Mesenchymal stem cell (in vitro differentiated cells and primary cell): Measurements from ENCODE around the gene BABAM2.

Experiments
- DNase-seq: peaks from one replicate; pipeline ENCODE4 v3.0.0-alpha.2; 2013
- H2AFZ ChIP-seq: one replicate; pipeline ENCODE4 v1.6.1; 2013; ENCODE audit warnings: low read depth, mild to moderate bottlenecking, control low read depth, inconsistent platforms, low read length, moderate library complexity
- H2AK5ac ChIP-seq: 2 replicates; pipeline ENCODE4 v1.6.1; 2013; ENCODE audit warnings: low read length, moderate library complexity, mild to moderate bottlenecking, inconsistent platforms; ENCODE audit not compliant: severe bottlenecking
- H2BK120ac ChIP-seq: one replicate; pipeline ENCODE4 v1.6.1; 2013; ENCODE audit warnings: low read depth, mild to moderate bottlenecking, inconsistent platforms, low read length, moderate library complexity
- H2BK12ac ChIP-seq, 2 experiments: one replicate each; pipeline ENCODE4 v1.6.1; 2013; ENCODE audit warnings: inconsistent platforms in 2 of 2, low read length in 2 of 2, mild to moderate bottlenecking in 2 of 2, moderate library complexity in 2 of 2, control low read depth in 1 of 2
- H2BK15ac ChIP-seq: one replicate; pipeline ENCODE4 v1.6.1; 2013; ENCODE audit warnings: mild to moderate bottlenecking, low read depth, inconsistent platforms; ENCODE audit not compliant: poor library complexity, severe bottlenecking
- H2BK5ac ChIP-seq: 2 replicates; pipeline ENCODE4 v1.6.1; 2013; ENCODE audit warnings: low read depth, mild to moderate bottlenecking, low read length, control low read depth, inconsistent platforms; ENCODE audit not compliant: poor library complexity, severe bottlenecking
- H3K14ac ChIP-seq, 2 experiments: one replicate each; pipeline ENCODE4 v1.6.1; 2013; ENCODE audit warnings: inconsistent platforms in 2 of 2, low read length in 2 of 2, control low read depth in 1 of 2, mild to moderate bottlenecking in 1 of 2, moderate library complexity in 1 of 2
- H3K18ac ChIP-seq, 2 experiments: one replicate each; pipeline ENCODE4 v1.6.1; 2013; ENCODE audit warnings: inconsistent platforms in 2 of 2, low read length in 2 of 2, control low read depth in 1 of 2, low read depth in 1 of 2, mild to moderate bottlenecking in 1 of 2
- H3K23ac ChIP-seq, 2 experiments: one replicate each; pipeline ENCODE4 v1.6.1; 2013; ENCODE audit warnings: inconsistent platforms in 2 of 2, low read length in 2 of 2, mild to moderate bottlenecking in 2 of 2, moderate library complexity in 2 of 2, control low read depth in 1 of 2
- H3K27ac ChIP-seq: 2 replicates; pipeline ENCODE4 v1.5.1; 2013; ENCODE audit warnings: mild to moderate bottlenecking, moderate library complexity, low read length, control low read depth, inconsistent platforms; ENCODE audit not compliant: poor library complexity, severe bottlenecking
- H3K27me3 ChIP-seq, 2 experiments: 2 replicates each; pipeline versions ENCODE4 v1.6.1 to v1.7.0; 2013; ENCODE audit warnings: low read length in 2 of 2, mild to moderate bottlenecking in 2 of 2, moderate library complexity in 2 of 2, control low read depth in 1 of 2, inconsistent platforms in 1 of 2; ENCODE audit not compliant: control insufficient read depth in 1 of 2, insufficient read depth in 1 of 2
- H3K36me3 ChIP-seq, 2 experiments: 2 replicates each; pipeline versions ENCODE4 v1.6.1 to v1.7.0; 2013; ENCODE audit warnings: low read length in 2 of 2, control low read depth in 1 of 2, inconsistent platforms in 1 of 2, low read depth in 1 of 2, mild to moderate bottlenecking in 1 of 2; ENCODE audit not compliant: insufficient read depth in 2 of 2, control insufficient read depth in 1 of 2
- H3K4ac ChIP-seq, 2 experiments: one replicate each; pipeline ENCODE4 v1.6.1; 2013; ENCODE audit warnings: inconsistent platforms in 2 of 2, low read length in 2 of 2, mild to moderate bottlenecking in 2 of 2, moderate library complexity in 2 of 2, control low read depth in 1 of 2, low read depth in 1 of 2
- H3K4me1 ChIP-seq: 2 replicates; pipeline ENCODE4 v1.6.1; 2013; ENCODE audit warnings: low read depth, low read length, control low read depth; ENCODE audit not compliant: control insufficient read depth, insufficient read depth
- H3K4me2 ChIP-seq: 2 replicates; pipeline ENCODE4 v1.6.1; 2013; ENCODE audit warnings: low read length, mild to moderate bottlenecking, inconsistent platforms; ENCODE audit not compliant: poor library complexity, severe bottlenecking
- H3K4me3 ChIP-seq, 2 experiments: 2 replicates each; pipeline versions ENCODE4 v1.5.1 to v1.7.0; 2013; ENCODE audit warnings: low read length in 2 of 2, mild to moderate bottlenecking in 2 of 2, control low read depth in 1 of 2, low read depth in 1 of 2; ENCODE audit not compliant: insufficient read depth in 1 of 2
- H3K79me1 ChIP-seq: replicated peaks from 2 replicates; pipeline ENCODE4 v1.6.1; 2013; ENCODE audit warnings: mild to moderate bottlenecking, control low read depth, low read length, inconsistent platforms; ENCODE audit not compliant: poor library complexity, severe bottlenecking
- H3K9ac ChIP-seq: 2 replicates; pipeline ENCODE4 v1.7.0; 2013; ENCODE audit warnings: mild to moderate bottlenecking, low read length, moderate library complexity
- H3K9me3 ChIP-seq: 2 replicates; pipeline ENCODE4 v1.7.0; 2013; ENCODE audit warnings: mild to moderate bottlenecking, low read length; ENCODE audit not compliant: control insufficient read depth
- H4K8ac ChIP-seq: one replicate; pipeline ENCODE4 v1.6.1; 2013; ENCODE audit warnings: inconsistent platforms, mild to moderate bottlenecking, low read length, moderate library complexity
- H4K91ac ChIP-seq: one replicate; pipeline ENCODE4 v1.6.1; 2013; ENCODE audit warnings: mild to moderate bottlenecking, low read length, inconsistent platforms
- WGBS: methylation state at CpG from one replicate; pipeline ENCODE4 v1.1.7; 2013; ENCODE audit warnings: mixed read lengths; 5-methylcytosine and 5-hydroxymethylcytosine counted together

Gene BABAM2

DNA sequence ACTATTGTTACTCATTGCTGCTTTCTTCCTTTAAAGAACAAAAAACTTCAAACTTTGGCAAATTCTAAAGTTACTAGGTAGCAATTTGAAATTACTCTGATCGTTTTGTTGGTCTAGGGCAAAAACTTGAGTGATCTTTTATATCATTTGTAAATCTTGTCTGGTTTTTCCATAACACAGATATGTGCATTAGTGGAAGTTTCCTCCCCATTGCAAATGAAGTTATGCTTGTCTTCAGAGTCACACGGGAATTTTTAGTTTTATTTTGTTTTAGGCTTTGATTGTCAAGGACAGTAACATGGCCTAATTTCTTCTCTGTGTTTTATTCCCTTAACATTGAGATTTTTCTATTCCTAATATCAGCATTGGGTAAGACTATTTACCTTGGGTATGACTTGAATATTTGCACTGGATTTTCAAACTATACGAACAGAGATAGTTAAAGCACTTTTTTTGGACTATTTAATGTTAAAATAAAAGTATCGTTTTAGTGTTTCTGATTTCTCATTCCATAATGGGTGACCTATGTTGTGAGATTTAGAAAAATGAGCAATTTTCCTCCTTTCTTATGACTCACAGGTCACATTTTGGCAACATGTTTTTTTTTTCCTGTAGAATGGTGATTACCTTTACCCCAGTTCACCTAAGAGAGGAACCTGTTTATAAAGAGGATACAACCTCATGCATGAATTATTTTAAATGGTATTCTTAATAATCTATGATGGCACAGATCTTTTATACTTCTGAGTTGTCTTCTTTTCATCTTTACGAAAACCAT lies 65.0 kb downstream of the BABAM2 start:
- H3K14ac ChIP-seq: no peak overlapping the region
- WGBS: 81% methylated on average over 3 of the region's 5 CpGs
- H3K9ac ChIP-seq: peak overlapping the region; percentile 80

DNA sequence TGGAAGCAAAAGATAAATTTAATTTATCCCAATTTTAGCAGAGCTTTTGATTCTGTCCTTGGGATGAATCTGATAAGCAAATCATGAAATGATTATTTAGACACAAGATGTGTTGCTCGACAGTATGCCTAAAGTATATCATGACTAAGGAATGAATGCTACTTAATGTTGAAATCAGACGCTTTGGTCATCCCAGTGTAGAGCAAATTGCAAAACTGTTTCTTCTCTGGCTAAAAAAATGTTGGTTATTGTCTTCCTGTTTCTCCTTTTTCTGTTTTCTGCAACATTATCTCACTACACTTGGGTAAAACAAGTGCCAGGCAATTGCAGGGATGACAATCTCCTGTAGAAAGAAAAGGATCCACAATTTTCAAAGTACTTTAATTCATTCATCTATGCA lies 66.4 kb downstream of the BABAM2 start:
- peak; percentile 78 for DNase-seq
- no peak overlapping the region for H2BK5ac ChIP-seq
- no peaks in the 10 kb centered on the region for H3K27me3 ChIP-seq
- peak overlapping the region; percentile 80 for H3K9ac ChIP-seq
- H3K23ac ChIP-seq: no peak overlapping the region
- H3K4me3 ChIP-seq: no peak overlapping the region
- no peak overlapping the region for H3K4me2 ChIP-seq
- peaks cover 4% of the 10 kb centered on the region for H3K4me1 ChIP-seq
- no peak overlapping the region for H4K8ac ChIP-seq
- no peak overlapping the region for H2BK15ac ChIP-seq
- no peak overlapping the region for H4K91ac ChIP-seq
- H3K9me3 ChIP-seq: peaks cover 1% of the 10 kb centered on the region
- no peak overlapping the region for H2AFZ ChIP-seq
- no peak overlapping the region for H2AK5ac ChIP-seq
- no peak overlapping the region for H2BK120ac ChIP-seq
- H3K27ac ChIP-seq: no peak overlapping the region
- no peak overlapping the region for H3K18ac ChIP-seq
- H3K36me3 ChIP-seq: no peaks in the 10 kb centered on the region
- no peak overlapping the region for H3K4ac ChIP-seq
- 39% methylated on average over 2 of the region's 2 CpGs for WGBS
- H3K79me1 ChIP-seq: peaks cover 15% of the 10 kb centered on the region
- H3K14ac ChIP-seq: no peak overlapping the region
- H2BK12ac ChIP-seq: no peak overlapping the region

More for the DNA sequence above, 65.0 kb downstream of the BABAM2 start:
- Histone ChIP-seq H3K4ac (no peak overlapping the region), H4K8ac (no peak overlapping the region), H2BK12ac (no peak overlapping the region), H3K79me1 (peaks cover 15% of the 10 kb centered on the region), H3K4me2 (no peak overlapping the region), H3K9me3 (peaks cover 3% of the 10 kb centered on the region), H2AFZ (no peak overlapping the region), H4K91ac (no peak overlapping the region), H2BK5ac (no peak overlapping the region), H3K36me3 (no peaks in the 10 kb centered on the region), H3K27me3 (no peaks in the 10 kb centered on the region), H3K23ac (no peak overlapping the region), H3K4me3 (no peak overlapping the region), H3K27ac (peak overlapping the region; percentile 90), H3K18ac (peak overlapping the region in 1 of 2 experiments; percentile 43), H3K4me1 (peaks cover 4% of the 10 kb centered on the region), H2AK5ac (no peak overlapping the region), H2BK120ac (no peak overlapping the region), H2BK15ac (no peak overlapping the region)
- no peak for DNase-seq

DNA sequence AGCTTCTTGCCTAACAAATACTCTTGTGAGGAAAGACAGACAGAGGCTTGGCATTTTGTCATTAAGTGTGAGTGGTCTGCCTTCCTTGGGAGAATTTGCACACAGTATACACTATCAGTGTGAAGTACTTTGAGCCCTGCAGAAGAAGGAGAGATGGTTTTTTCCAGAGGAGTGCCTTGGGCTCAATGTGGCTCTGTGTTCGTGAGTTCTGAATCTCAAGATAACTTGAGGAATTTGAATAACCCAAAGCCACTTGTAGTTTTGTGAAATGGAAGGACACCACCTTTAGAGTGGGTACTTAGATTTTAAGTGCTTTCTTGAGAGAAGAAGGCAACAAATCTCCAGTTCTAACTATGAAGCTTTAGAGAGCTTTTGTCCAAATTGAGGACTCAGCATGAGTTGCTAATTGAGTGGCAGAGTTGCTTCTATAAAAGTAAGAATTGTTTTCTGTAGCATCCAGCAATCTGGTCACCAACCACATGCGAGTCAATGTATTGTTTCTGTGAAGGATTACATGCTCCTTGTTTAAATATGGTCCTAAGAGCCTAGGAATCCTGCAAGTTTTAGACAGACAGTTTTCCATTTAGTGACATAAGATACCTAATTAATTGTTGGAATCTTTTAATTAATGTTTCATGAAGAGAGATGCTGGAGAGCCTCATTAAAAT lies 68.3 kb downstream of the BABAM2 start:
- 65% methylated on average over 2 of the region's 2 CpGs for WGBS

DNA sequence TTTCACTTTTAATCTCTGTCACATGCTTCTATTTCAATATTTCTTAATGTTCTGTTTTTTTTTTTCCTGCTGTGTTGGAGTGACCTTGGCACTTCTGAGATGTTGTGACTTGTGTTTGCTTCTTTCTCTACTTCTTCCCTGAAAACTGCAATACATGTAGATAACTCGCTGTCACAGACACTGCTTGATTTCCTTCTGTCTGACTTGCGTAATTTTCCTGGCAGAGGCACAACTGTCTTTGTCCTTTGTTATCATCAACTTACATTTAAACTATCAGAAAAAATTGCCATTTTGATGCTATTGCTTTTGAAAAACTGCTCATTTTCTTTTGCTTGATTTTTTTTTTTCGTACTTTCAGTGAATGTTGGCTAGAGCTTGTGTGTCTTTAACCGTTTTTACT lies 69.0 kb downstream of the BABAM2 start:
- no peaks in the 10 kb centered on the region for H3K27me3 ChIP-seq
- H3K27ac ChIP-seq: peak overlapping the region; percentile 59
- no peaks in the 10 kb centered on the region for H3K9me3 ChIP-seq
- H3K4me3 ChIP-seq: peak overlapping the region in 1 of 2 experiments; percentile 35
- no peaks in the 10 kb centered on the region for H3K36me3 ChIP-seq
- H2AFZ ChIP-seq: no peak overlapping the region
- peaks cover 2% of the 10 kb centered on the region for H3K4me1 ChIP-seq
- H2BK120ac ChIP-seq: no peak overlapping the region
- H3K79me1 ChIP-seq: peaks cover 19% of the 10 kb centered on the region
- no peak overlapping the region for H4K8ac ChIP-seq
- no peak overlapping the region for H2BK12ac ChIP-seq
- H3K23ac ChIP-seq: no peak overlapping the region
- H3K4ac ChIP-seq: no peak overlapping the region
- DNase-seq: peak; percentile 58
- H3K4me2 ChIP-seq: no peak overlapping the region
- H4K91ac ChIP-seq: no peak overlapping the region
- no peak overlapping the region for H2AK5ac ChIP-seq
- 49% methylated on average over 3 of the region's 4 CpGs for WGBS
- H3K14ac ChIP-seq: no peak overlapping the region
- H2BK15ac ChIP-seq: no peak overlapping the region
- peak overlapping the region; percentile 57 for H2BK5ac ChIP-seq
- no peak overlapping the region for H3K18ac ChIP-seq
- peak overlapping the region; percentile 91 for H3K9ac ChIP-seq

More for the DNA sequence above, 68.3 kb downstream of the BABAM2 start:
- peak overlapping the region; percentile 88 for H2AK5ac ChIP-seq
- no peak overlapping the region for H2AFZ ChIP-seq
- H3K79me1 ChIP-seq: peaks cover 14% of the 10 kb centered on the region
- no peak overlapping the region for H3K18ac ChIP-seq
- H4K91ac ChIP-seq: no peak overlapping the region
- no peak overlapping the region for H3K27ac ChIP-seq
- H3K36me3 ChIP-seq: no peaks in the 10 kb centered on the region
- H3K4ac ChIP-seq: peak overlapping the region in 1 of 2 experiments; percentile 83
- peak overlapping the region; percentile 71 for H2BK12ac ChIP-seq
- no peak overlapping the region for H4K8ac ChIP-seq
- no peak overlapping the region for H3K4me3 ChIP-seq
- no peak overlapping the region for H2BK15ac ChIP-seq
- H3K14ac ChIP-seq: no peak overlapping the region
- peak overlapping the region; percentile 91 for H3K9ac ChIP-seq
- no peaks in the 10 kb centered on the region for H3K9me3 ChIP-seq
- peak; percentile 42 for DNase-seq
- no peak overlapping the region for H2BK120ac ChIP-seq
- H3K23ac ChIP-seq: no peak overlapping the region
- H3K4me2 ChIP-seq: no peak overlapping the region
- H2BK5ac ChIP-seq: peak overlapping the region; percentile 53
- H3K27me3 ChIP-seq: no peaks in the 10 kb centered on the region
- peaks cover 4% of the 10 kb centered on the region for H3K4me1 ChIP-seq
